Loucy (cell line): Measurements from ENCODE around the gene MRPL24.

Experiments
- CTCF ChIP-seq: fragments of 200-600 bp; sonication (generic); conservative IDR thresholded peaks from 2 replicates; pipeline ENCODE4 v1.5.1; 2014; ENCODE audit warnings: mild to moderate bottlenecking, antibody characterized with exemption, low read length
- EZH2phosphoT487 ChIP-seq: fragments of 200-600 bp; IDR thresholded peaks from 2 replicates; pipeline ENCODE4 v1.6.1; 2018; ENCODE audit warnings: antibody characterized with exemption, mild to moderate bottlenecking, moderate library complexity, borderline replicate concordance

GRCh38 chr1:156788136-156788535 lies 47.2 kb upstream of the MRPL24 start:
- TF ChIP-seq CTCF (no peak), EZH2phosphoT487 (no peak)
